Ovary (tissue), 3 donors: Measurements from ENCODE around the gene MARCHF3.

Experiments
- POLR2A ChIP-seq: fragments of 450-650 bp; IDR thresholded peaks from one replicate; pipeline ENCODE4 v1.6.1; 2017; ENCODE audit warnings: antibody characterized with exemption, mild to moderate bottlenecking, moderate library complexity
- TF ChIP-seq, protein P1 (sequence below), 3 donors: fragments of 450-650 bp in 2 of 3; fragments of 200-600 bp in 1 of 3; IDR thresholded peaks; one replicate each; pipeline versions ENCODE4 v1.5.1 to v1.8.0; 2016 to 2022; ENCODE audit warnings: antibody characterized with exemption in 3 of 3, mild to moderate bottlenecking in 1 of 3
- donor health status: DM: no; HTN: no; CAD: no.

DNA sequence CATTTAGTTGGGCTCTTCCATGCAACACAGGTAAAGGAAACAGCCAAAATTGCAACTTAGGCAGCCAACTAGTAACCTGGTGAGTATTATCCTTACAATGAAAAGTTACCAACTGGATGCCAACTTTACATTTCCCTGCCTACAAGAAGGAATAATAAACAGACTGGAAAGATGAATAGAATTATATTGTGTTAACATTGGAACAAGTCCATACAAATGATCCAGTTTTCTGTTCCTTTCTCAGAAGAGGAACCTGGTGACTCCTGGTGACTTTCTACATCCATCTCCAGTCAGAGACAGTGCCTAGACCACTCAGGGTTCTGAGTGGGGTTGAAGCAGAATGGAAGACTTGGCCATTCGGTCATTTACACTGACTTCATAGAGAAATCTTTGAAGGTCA is 20.6 kb downstream of the MARCHF3 start:
- no peak for TF ChIP-seq POLR2A
- TF ChIP-seq, protein P1, sequence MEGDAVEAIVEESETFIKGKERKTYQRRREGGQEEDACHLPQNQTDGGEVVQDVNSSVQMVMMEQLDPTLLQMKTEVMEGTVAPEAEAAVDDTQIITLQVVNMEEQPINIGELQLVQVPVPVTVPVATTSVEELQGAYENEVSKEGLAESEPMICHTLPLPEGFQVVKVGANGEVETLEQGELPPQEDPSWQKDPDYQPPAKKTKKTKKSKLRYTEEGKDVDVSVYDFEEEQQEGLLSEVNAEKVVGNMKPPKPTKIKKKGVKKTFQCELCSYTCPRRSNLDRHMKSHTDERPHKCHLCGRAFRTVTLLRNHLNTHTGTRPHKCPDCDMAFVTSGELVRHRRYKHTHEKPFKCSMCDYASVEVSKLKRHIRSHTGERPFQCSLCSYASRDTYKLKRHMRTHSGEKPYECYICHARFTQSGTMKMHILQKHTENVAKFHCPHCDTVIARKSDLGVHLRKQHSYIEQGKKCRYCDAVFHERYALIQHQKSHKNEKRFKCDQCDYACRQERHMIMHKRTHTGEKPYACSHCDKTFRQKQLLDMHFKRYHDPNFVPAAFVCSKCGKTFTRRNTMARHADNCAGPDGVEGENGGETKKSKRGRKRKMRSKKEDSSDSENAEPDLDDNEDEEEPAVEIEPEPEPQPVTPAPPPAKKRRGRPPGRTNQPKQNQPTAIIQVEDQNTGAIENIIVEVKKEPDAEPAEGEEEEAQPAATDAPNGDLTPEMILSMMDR (IDR thresholded peaks at IDR 0.05) = no peak
